Dermis microvascular lymphatic vessel endothelial cell (primary cell): ENCODE data around the gene NUP35. TPM values are rescaled to one million over a fixed set of nuclear protein-coding genes. Genes with fewer than 3 reads are reported as not detected.

Experiments
- DNase-seq, 2 donors: peaks; one replicate each; pipeline versions ENCODE4 v3.0.0 to v3.0.0-alpha.2; 2010; ENCODE audit warnings: low read depth in 2 of 2
- total RNA-seq: library from RNA; depleted of rRNA; stranded (reverse); fragments of >200 nt; gene quantifications from 2 replicates; pipeline ENCODE4 v1.2.1, GENCODE V29; 2014

NUP35 gene
- 10.4 and 10.9 TPM in 2 replicates for total RNA-seq

DNA sequence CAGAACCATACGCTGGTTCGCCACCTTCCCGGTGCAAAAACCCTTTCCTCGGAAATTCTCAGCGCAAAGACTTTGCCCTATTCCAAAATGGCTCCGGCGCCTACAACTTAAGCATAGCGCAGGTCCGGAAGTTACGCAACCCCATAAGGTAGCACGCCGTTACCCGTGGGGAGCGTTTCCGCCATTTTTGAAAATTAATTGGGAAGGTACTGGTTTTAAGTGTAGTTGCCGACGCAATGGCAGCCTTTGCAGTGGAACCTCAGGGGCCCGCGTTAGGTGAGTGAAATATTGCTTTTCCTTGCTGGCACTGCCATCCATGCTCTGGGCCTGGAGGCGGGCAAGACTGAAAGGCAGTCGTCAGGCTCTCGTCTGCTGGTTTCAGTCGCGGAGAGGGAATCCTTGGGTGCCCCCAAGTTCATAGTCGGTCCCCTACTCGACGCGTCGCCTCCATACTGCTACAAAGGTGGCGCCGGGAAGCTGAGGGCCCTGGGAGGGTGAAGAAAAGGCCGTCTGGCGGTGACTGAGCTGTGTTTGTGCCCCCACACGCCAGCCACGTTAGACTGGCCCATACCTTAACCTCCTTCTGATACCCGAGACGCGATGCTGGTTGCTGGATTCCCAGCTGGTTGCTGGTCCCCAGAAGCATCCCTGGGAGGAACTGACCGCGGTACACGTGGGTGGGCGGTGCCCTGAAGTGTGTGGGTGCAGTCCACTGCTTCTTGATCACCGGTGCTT, at the start of gene NUP35:
NUP35 (plus strand) TSS at position 222 of the 735 bp plus-strand sequence; CDS start at position 237, 15 bp downstream.
- peak; percentile 87 to 93 for DNase-seq

- DNase-seq = no peak
These were observed 46.1 kb upstream of the NUP35 start for GRCh38 chr2:183078163-183078463.

GRCh38 chr2:183078464-183079138, 45.6 kb upstream of the NUP35 start, which contains the start of gene DUSP19:
Gene DUSP19 (plus strand): TSS chr2:183078747. CDS start chr2:183078934, 187 bp downstream.
- DNase-seq = peak; percentile 92 to 93

GRCh38 chr2:183079139-183079775, 45.0 kb upstream of the NUP35 start:
- DNase-seq = no peak

GRCh38 chr2:183081911-183082310, 42.3 kb upstream of the NUP35 start:
- DNase-seq = no peak

DNA sequence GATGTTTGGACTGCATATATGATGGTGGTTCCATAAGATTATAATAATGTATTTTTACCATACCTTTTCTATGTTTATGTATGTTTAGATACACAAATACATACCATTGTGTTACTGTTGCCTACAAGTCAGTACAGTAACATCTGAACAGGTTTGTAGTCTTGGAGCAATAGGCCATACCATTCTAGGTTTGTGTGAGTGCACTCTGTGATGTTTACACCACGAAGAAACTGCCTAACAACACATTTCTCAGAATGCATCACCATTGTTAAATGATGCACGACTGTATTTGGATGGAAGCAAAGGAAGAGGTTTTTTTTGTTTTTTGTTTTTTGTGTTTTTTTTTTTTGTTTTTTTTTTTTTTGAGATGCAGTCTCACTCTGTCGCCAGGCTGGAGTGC, 36.2 kb upstream of the NUP35 start:
- no peak for DNase-seq

DNA sequence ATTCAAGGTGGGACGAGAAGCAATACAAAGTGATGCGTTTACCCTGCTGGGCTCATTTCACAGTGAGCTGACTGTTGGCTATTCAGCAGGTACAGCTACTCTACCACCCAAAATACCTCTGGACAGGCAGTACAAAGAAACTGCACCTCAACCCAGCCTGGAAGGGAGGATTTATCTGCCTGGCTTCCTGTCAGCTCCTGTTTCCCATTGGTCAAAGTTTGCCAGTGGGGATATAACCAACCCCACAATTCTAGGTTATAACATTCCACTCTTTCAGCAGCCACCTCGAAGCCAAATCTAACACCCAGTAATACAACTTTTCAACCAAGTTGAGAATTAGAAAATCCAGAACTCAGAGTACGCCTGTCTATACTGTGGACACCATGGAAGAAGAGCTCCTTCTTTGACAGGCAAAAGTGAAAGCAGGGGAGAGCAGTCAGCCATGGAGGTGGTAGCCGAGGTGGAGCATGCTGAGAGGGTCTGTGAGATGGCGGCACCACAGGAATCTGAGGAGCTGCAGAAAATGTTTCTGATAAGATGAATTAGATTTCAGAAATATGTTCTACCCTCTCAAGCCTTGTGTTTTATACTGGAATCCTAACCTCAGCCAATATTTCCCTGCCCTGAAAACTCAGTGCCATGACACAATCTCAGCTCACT, 34.9 kb upstream of the NUP35 start:
- no peak for DNase-seq

- no peak for DNase-seq
These were observed 32.8 kb upstream of the NUP35 start for GRCh38 chr2:183091318-183091953.

GRCh38 chr2:183091954-183092345, 32.3 kb upstream of the NUP35 start:
- no peak for DNase-seq

GRCh38 chr2:183093857-183094657, 30.2 kb upstream of the NUP35 start:
- no peak for DNase-seq

GRCh38 chr2:183105402-183106134, 18.7 kb upstream of the NUP35 start:
- no peak for DNase-seq

GRCh38 chr2:183112577-183112976, 11.7 kb upstream of the NUP35 start:
- DNase-seq = no peak

DNA sequence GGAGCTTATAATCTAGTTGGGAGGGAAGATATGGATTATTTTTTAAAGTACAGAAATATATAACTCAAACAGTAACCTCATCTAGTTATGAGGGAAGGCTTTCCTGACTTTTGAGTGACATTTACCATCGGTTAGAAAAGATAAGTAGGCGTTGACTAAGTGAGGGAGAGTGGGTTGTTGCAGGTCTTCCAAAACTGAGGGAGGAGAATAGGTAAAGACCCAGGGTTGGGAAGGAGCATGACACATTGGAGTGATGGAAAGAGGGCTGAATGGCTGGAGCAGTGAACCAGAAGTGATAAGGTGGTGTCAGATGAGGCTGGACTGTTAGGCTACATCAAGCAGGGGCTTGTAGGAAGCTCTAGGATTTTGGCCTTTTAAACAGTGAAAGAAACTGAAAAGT, 10.6 kb upstream of the NUP35 start:
- no peak for DNase-seq

- DNase-seq = no peak
These were observed 7.0 kb upstream of the NUP35 start for GRCh38 chr2:183117226-183117625.

- no peak for DNase-seq
These were observed 905 bp upstream of the NUP35 start for GRCh38 chr2:183123117-183123958.

GRCh38 chr2:183123959-183124221, 353 bp upstream of the NUP35 start:
- no peak for DNase-seq

GRCh38 chr2:183124957-183125255, 663 bp downstream of the NUP35 start:
- no peak for DNase-seq

- no peak for DNase-seq
These were observed 1.6 kb downstream of the NUP35 start for GRCh38 chr2:183125659-183126341.

DNA sequence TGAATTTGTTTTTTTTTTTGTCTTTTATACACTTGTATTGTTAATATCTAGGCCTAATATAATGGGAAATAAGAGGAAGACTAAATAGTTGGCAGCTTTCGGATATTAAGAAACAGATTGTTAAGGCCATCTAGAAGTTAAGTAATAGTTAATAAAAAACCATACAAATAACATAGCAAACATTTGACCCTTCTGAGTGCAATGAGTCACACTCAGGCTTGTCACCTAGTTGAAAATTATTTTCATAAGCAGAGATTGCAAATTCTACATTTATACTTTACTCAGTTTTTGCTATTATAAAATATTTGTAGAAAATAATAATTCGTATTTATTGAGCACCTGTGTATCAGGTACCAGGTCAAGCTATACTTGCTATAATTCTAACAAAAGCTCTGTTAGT, 2.4 kb downstream of the NUP35 start:
- DNase-seq = no peak
